ENCODE data around the gene HIVEP2.

DNA sequence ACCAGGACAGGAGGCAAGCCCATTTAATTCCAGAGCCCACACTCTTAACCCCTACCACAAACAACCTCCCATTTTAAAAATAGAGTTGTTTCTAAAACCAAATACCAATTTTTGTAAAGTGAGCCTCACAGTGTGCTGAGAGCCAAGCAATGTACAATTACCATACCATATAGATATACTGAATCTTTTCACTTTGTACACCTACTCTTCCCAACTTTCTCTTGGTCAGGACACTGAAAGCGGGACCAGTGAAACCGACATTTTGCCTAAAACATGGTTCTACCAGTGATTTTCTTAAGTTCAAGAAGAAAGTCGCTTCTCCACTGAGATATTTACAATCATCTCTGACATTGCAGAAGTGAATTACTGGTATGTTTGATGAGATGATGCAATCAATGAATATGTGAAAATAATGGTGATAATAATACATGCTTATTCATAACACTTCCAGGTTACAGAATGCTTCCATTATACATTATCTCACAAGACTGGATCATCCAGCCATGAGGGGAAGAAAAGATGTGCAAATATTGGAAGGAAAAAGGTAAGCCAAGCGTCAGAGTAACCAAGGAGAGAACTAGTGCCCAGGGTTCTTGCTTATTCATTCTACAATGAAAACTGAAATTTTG is 74.1 kb downstream of the HIVEP2 start:
- TF ChIP-seq CTCF (IDR thresholded peaks at IDR 0.05), result no peak
- TF ChIP-seq POLR2A (IDR thresholded peaks at IDR 0.05), result no peak

All from lower leg skin (tissue), 3 donors.